ENCODE measurements around the gene ASIP. TPM values are rescaled to one million over a fixed set of nuclear protein-coding genes. Genes with fewer than 3 reads are reported as not detected.
"Not testable (repeated sequence)": the region's sequence is repeated elsewhere in the genome, so short reads cannot be mapped to it uniquely, and the experiment has no call there.

Gene ASIP
- total and polyA plus RNA-seq, 7 donors = 0.06 to 0.68 (median 0.40) TPM; not detected in 4

DNA sequence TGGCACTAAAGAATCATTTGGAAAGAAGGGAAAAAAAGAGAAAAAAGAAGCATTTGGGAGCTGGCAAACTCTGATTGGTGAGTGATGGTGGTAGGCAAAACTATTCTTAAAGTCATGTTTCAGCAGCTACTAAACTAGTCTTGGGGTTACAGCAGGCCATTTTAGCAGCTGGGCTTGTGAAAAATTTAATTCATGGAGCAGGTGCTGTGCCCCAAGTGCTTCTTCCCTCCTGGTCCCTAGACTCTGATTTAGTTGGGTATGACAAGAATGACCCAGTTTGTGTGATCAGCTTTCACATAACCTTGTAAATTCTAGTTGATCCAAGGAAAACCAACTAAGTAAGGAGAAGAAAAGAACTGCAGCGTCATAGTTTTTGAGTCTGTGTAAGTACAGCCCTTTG, 1.1 kb upstream of the ASIP start:
- Histone ChIP-seq H3K4me1 (no peaks in the 10 kb centered on the region), H3K27ac (no peak overlapping the region), H3K4me3 (no peak overlapping the region), H3K27me3 (ENCODE audit: insufficient read depth in 3 of 3, low read length in 2 of 3) (peaks cover 0 to 4% (median 0%) of the 10 kb centered on the region in 3 donors), H3K36me3 (ENCODE audit: insufficient read depth in 1 of 2, low read depth in 1 of 2) (no peaks in the 10 kb centered on the region), H3K9me3 (peaks cover 10% of the 10 kb centered on the region)
- intact Hi-C loops (cut with DNase I) = no loop called here
- no peak for ATAC-seq
- no peak for DNase-seq
- WGBS, 3 donors = 59 to 80% (median 67%) methylated on average over 1 of the region's 1 CpG
- TF ChIP-seq, protein P1, sequence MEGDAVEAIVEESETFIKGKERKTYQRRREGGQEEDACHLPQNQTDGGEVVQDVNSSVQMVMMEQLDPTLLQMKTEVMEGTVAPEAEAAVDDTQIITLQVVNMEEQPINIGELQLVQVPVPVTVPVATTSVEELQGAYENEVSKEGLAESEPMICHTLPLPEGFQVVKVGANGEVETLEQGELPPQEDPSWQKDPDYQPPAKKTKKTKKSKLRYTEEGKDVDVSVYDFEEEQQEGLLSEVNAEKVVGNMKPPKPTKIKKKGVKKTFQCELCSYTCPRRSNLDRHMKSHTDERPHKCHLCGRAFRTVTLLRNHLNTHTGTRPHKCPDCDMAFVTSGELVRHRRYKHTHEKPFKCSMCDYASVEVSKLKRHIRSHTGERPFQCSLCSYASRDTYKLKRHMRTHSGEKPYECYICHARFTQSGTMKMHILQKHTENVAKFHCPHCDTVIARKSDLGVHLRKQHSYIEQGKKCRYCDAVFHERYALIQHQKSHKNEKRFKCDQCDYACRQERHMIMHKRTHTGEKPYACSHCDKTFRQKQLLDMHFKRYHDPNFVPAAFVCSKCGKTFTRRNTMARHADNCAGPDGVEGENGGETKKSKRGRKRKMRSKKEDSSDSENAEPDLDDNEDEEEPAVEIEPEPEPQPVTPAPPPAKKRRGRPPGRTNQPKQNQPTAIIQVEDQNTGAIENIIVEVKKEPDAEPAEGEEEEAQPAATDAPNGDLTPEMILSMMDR (IDR thresholded peaks at IDR 0.05) = no peak

DNA sequence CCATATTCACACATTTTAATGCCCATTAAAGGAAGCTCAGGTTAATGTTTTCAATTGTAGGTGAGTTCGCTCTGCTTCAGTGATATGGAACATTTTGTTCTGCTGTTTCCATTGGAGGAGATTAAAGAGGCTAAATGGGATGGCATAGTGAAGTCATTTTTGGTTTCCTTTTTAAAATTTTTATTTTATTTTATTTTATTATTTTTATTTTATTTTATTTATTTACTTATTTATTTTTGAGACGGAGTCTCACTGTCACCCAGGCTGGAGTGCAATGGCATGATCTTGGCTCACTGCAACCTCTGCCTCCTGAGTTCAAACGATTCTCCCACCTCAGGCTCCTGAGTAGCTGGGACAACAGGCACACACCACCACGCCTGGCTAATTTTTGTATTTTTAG, 792 bp downstream of the ASIP start:
- H3K4me3 ChIP-seq; H3K36me3 ChIP-seq (ENCODE audit: insufficient read depth in 1 of 2, low read depth in 1 of 2); H3K27ac ChIP-seq; H3K27me3 ChIP-seq (ENCODE audit: insufficient read depth in 3 of 3, low read length in 2 of 3); intact Hi-C loops (cut with DNase I); H3K4me1 ChIP-seq; ATAC-seq; DNase-seq: not testable (repeated sequence)
- WGBS, 3 donors = 84 to 88% (median 84%) methylated on average over 4 of the region's 4 CpGs
- peaks cover 10% of the 10 kb centered on the region for H3K9me3 ChIP-seq

DNA sequence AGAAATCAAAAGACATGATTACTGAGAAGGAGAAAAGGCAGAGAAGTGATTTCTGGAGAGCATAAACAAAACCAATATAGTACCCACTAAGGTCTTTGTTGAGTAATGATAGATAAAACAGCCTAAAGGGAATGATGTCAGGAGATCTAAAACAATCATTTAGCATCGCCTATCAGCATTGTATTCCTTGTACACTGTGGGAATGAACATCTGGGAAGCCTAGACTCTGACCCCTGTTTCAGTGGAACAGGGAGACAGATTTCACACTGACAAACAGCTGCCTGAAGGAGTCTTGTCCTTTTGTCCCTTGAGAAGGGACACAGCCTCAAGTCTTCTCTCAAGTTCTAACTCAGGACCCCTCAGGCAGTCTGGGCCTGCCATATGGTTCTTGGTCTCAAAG, 1.7 kb downstream of the ASIP start:
- TF ChIP-seq, protein P1 (IDR thresholded peaks at IDR 0.05) = no peak
- no peak for ATAC-seq
- no peak overlapping the region for H3K27ac ChIP-seq
- H3K36me3 ChIP-seq (ENCODE audit: insufficient read depth in 1 of 2, low read depth in 1 of 2) = no peaks in the 10 kb centered on the region
- intact Hi-C loops (cut with DNase I) = no loop called here
- no peak for DNase-seq
- 77 to 78% (median 77%) methylated on average over 1 of the region's 1 CpG for WGBS, 3 donors
- no peak overlapping the region for H3K4me3 ChIP-seq
- peaks cover 3% of the 10 kb centered on the region for H3K9me3 ChIP-seq
- no peaks in the 10 kb centered on the region for H3K4me1 ChIP-seq
- H3K27me3 ChIP-seq (ENCODE audit: insufficient read depth in 3 of 3, low read length in 2 of 3) = peaks cover 0 to 4% (median 0%) of the 10 kb centered on the region in 3 donors

DNA sequence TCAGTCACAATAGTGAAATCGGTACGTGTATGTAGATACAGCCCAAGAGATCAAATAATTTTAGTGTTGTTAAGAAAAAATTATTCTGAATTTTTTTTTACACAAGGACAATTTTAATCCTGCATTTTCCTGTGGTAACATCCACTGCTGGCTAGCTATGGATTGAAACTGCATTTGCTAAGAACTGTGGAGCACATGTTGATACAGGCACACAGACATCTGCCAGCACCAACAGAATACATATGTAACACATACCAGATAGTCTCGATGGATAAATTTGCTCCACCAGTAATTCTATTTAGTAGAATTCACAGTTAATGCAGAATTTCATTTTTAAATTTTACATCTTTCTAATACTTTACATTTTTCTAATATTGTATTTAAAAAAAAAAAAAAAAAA, 2.2 kb downstream of the ASIP start:
- Histone ChIP-seq H3K36me3 (ENCODE audit: insufficient read depth in 1 of 2, low read depth in 1 of 2) (no peaks in the 10 kb centered on the region), H3K4me3 (no peak overlapping the region), H3K9me3 (no peaks in the 10 kb centered on the region), H3K27me3 (ENCODE audit: insufficient read depth in 3 of 3, low read length in 2 of 3) (peaks cover 0 to 4% (median 0%) of the 10 kb centered on the region in 3 donors), H3K4me1 (no peaks in the 10 kb centered on the region), H3K27ac (no peak overlapping the region)
- 70 to 77% (median 72%) methylated on average over 3 of the region's 3 CpGs for WGBS, 3 donors
- intact Hi-C loops (cut with DNase I) = no loop called here
- no peak for ATAC-seq
- DNase-seq = no peak
- TF ChIP-seq, protein P1 (IDR thresholded peaks at IDR 0.05) = no peak

DNA sequence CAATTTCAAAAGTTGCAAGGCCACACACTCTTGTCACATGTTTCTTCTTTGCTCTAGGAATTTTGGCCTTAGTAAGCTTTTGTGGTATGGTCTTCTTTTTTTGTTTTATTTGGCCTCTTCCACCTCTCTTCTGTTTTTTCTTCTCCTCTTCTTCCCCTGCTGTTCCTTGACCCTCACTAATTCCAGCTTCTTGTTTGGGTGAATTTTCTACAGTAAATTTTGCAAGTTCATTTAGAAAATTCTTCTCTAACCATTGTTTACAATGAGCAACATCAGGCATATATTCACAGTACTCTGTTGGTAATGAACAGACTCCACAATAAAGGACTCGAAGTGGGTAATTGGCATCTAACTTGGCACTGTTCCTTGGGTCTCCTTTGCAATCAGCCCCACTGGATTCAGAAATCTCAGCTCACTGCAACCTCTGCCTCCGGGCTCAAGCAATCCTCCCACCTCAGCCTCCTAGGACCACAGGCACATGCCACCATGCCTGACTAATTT, 5.0 kb downstream of the ASIP start:
- ATAC-seq (no peak), DNase-seq (no peak)
- WGBS, 3 donors = 88 to 92% (median 89%) methylated on average over 2 of the region's 2 CpGs
- no peak overlapping the region for H3K27ac ChIP-seq
- intact Hi-C loops (cut with DNase I) = no loop called here
- H3K4me1 ChIP-seq = no peaks in the 10 kb centered on the region
- no peaks in the 10 kb centered on the region for H3K36me3 ChIP-seq (ENCODE audit: insufficient read depth in 1 of 2, low read depth in 1 of 2)
- TF ChIP-seq, protein P1 (IDR thresholded peaks at IDR 0.05) = no peak
- H3K4me3 ChIP-seq = no peak overlapping the region
- no peaks in the 10 kb centered on the region for H3K27me3 ChIP-seq (ENCODE audit: insufficient read depth in 3 of 3, low read length in 2 of 3)
- no peaks in the 10 kb centered on the region for H3K9me3 ChIP-seq
